SIG-M5 treated with dmso at 0.1 percent for 504 hours (cell line): ENCODE data around the gene USF2.

Experiments used
- DNase-seq: peaks from one replicate; lab custom pipeline; 2025; ENCODE audit not compliant: unreplicated experiment; lab: John Stamatoyannopoulos, UW

Gene USF2

GRCh38 chr19:35298561-35298972 is 29.8 kb downstream of the USF2 start:
- DNase-seq = no peak

- no peak for DNase-seq
These were observed 31.0 kb downstream of the USF2 start for GRCh38 chr19:35299523-35300338.

GRCh38 chr19:35300339-35300649 is 31.5 kb downstream of the USF2 start:
- DNase-seq = no peak

DNA sequence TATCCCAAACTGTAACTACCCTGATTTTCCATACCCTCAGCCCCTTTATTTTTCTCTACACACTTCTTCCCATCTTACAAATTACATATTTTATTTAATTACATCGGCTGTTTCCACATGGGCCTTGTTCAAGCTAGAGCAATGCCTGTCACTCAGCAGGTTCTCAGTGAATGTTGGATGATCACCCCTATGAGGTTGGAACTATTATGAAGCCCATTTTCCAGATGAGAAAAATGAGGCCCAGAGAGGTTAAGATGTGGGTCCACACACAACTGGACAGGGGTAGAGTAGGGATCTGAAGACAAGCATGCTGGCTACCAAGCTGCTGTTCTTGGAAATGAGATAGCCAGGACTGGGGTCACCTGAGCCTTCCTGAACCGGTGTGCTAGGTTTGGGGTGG is 33.2 kb downstream of the USF2 start:
- no peak for DNase-seq

GRCh38 chr19:35302446-35302845 is 33.7 kb downstream of the USF2 start:
- DNase-seq = no peak

DNA sequence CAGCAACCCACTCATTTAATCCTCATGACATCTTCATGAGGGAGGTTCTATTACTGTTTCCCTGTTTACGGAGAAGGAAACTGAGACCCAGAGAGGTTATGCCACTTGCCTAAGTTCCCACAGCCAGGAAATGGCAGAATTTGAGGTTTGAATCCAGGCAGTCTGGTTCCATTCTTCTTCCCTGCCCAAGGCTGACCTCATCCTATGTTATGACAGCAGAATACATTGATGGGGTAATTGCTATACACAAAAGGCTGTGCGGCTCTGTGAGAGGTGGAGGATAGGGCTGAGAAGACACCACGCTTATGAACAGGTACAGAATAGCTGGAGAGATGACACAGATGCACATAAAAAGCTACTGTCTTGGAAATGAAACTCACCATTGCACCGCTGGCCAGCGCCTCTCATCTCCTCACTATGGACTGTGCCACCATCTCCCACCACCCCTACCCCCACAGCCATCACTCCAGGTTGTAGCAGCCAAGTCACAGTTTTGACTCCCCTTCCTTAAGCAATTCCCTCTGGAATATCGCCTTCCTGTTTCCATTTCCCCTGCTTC is 34.7 kb downstream of the USF2 start:
- no peak for DNase-seq

- DNase-seq = no peak
These were observed 35.3 kb downstream of the USF2 start for GRCh38 chr19:35304036-35304435.

DNA sequence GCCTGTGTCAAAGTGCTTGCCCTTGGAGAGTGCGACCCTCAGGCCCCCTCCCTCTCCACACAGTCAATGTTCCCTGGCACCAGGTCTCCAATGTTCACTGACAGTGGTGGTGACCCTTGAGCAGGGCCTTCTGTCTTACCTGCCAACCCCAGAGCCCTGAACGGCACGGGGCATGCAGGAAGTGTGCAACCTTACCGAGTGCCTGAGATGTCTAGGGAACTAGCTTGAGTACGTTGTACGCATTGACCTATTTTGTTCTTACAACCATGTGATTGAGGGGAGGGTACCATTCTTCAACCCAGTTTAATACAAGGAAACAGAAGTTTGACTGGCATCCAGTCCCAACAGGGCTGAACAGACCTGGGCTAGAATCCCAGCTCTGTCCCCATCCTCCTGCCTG is 36.4 kb downstream of the USF2 start:
- DNase-seq = no peak

- no peak for DNase-seq
These were observed 37.9 kb downstream of the USF2 start for GRCh38 chr19:35306473-35307246.

DNA sequence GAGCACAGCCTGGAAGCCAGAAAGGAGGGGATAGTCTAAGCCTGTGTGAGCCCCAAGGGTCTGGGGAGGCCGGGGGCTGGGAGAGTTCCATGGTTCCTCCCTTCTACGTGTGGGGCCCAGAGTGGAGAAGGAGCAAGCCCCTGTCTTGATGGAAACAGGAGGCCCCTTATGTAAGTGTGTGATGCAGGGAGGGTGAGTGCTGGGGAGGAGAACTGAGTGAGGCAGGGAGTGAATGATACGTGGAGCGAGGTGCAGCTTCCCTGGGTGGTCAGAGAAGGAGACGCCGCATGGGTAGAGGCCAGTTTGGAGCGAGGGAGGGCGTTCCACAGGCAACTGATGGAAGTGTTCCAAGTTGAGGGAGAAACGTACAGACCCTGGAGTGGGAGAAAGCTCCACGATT is 39.2 kb downstream of the USF2 start:
- DNase-seq = no peak

GRCh38 chr19:35308910-35309309 is 40.1 kb downstream of the USF2 start:
- DNase-seq = no peak

DNA sequence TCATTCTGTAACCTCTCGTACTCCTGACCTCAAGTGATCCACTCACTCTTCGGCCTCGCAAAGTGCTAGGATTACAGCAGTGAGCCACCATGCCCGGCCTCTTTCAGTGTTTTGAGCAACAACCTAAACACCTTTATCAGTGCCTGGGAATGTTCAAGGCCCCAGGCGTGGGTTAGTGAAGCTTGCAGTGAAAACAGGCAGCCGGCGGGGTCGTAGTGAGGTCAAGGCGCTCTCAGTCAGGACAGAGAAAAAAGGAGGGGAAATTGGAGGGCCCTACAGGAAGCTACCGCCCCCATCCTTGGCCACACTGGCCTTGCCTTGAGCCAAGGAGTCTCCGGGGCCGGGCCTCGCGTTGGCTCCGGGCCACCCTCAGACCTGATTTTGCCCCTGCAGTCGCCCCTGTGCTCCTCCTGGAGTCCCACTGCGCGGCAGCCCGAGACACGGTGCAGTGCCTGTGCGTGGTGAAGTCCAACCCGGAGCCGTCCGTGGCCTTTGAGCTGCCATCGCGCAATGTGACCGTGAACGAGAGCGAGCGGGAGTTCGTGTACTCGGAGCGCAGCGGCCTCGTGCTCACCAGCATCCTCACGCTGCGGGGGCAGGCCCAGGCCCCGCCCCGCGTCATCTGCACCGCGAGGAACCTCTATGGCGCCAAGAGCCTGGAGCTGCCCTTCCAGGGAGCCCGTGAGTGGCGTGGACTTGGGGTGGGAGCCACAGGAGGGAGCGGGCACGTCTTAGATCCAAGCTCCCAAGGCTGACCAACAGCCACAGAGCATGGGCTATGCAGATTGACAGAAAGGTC is 40.9 kb downstream of the USF2 start:
- DNase-seq = no peak

GRCh38 chr19:35310331-35310730 is 41.6 kb downstream of the USF2 start:
- DNase-seq = no peak

DNA sequence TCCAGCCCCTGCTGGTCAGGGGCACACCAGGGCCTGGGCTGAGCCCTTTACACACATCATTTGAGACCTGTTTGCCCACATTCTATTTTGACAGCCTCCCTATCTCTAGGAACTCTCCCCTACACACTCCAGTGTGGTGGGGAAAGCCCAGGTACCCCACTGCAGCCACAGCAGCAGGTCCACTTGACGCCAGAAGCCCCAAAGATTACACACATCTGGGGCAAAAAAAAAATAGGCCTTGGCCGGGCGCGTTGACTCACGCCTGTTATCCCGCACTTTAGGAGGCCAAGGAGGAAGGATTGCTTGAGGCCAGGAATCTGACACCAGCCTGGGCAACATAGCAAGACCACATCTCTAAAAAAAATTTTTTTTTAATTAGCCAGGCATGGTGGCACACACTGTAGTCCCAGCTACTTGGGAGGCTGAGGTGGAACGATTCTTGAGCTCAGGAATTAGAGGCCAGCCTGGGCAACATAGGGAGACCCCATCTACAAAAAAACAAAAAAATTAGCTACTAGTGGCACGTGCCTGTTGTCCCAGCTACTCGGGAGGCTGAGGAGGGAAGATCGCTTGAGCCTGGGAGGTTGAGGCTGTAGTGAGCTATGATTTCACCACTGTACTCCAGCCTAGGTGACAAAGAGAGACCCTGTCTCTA is 42.2 kb downstream of the USF2 start:
- DNase-seq = no peak

DNA sequence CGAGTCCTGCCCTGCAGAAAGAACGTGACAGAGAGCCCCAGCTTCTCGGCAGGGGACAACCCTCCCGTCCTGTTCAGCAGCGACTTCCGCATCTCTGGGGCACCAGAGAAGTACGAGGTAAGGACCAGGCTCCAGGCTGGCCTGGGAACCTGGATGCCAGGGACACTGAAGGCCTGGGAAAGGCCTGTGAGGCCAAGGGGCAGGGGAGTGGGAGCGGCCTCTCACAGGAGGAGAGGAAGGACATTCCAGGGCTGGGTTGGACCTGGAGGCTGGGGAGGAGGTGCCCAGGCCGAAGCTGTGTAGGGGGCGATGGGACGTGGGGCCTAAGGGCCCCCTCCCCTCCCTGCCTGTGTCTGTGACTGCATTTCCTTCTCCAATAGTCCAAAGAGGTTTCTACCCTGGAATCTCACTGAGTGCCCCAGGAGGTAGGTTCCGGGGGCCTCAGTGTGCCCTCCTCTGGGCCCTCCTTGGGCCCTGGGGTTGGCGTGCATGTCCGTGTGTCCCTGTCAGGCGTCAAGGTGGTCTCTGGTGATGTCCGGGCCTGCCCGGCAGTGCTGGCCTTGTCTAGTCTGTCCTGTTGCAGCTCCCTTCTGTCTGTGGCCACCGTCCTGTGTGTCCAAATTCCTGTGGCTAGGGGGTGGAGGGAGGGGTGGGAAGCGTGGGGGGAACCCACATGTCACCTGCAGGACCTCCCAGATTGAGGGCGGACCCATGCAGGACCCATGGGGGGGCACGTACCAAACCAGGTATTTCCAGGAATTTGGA is 43.3 kb downstream of the USF2 start:
- DNase-seq = no peak

DNA sequence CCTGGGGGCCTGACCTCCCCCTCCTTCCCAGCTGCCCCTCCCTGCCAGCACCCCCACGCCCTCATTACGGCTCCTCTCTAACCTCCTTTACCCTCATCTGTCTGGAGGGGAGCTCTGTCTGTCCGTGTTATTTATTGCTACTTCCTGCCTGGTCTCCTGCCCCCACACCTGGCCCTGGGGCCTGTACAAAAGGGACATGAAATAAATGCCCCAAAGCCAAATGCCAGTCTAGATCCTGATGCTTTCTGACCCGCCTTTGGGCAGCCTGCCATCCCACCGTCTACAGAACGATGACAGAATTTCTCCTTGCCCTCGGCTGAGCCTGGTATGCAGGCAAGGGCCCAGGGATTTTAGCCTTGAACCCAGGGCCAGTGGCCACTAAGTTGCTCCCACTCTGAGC is 44.8 kb downstream of the USF2 start:
- no peak for DNase-seq

DNA sequence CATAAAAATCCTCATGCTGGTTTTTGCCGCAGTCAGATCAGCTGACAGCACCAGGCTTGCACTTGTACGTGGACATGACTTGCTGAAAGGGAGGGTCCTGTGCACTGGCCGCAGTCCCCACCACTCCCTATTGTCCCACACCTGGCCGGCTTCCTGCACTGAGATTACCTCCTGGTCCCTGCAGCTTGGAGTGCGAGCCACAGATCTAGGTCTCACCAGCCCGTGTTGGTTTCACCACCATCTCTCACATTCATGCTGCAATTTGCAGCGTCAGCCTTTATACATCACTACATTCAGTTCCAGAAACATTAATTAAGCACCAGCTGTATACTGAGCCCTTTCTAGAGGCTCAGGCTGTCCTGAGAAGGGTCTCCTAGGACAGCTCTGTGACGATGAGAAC is 45.3 kb downstream of the USF2 start:
- DNase-seq = no peak

- DNase-seq = no peak
These were observed 46.2 kb downstream of the USF2 start for GRCh38 chr19:35314858-35315470.

GRCh38 chr19:35315883-35316282 is 47.1 kb downstream of the USF2 start:
- DNase-seq = no peak

DNA sequence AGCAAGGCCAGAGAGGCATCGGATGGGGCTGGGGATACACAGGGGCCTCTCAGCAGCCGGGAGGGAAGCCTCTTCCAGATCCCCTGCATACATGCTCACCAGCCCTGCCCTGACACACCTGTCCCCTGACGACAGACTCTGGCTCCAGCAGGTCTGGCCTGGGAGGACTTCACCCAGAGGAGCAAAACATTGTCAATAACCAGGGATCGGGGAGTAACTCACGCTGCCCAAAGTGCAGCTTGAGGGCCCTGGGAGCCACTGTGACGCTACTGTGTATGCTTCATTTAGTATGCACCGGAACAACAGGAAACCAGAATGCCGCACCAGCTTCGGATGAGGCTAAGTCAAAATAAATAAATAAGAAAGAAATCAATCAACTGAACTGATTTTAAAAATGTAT is 47.8 kb downstream of the USF2 start:
- DNase-seq = no peak
